CD4-positive, CD25-positive, alpha-beta regulatory T cell (primary cell): ENCODE measurements around the gene GPC5. TPM values are rescaled to one million over a fixed set of nuclear protein-coding genes. Genes with fewer than 3 reads are reported as not detected.
"Not testable (repeated sequence)": the region's sequence is repeated elsewhere in the genome, so short reads cannot be mapped to it uniquely, and the experiment has no call there.

Experiments
- ATAC-seq, 2 donors: fragments of 150-1000 bp; cut with Tn5 transposase; one replicate each; pipeline ENCODE4 v1.10.0; 2021; ENCODE audit warnings: low read depth in 2 of 2, moderate number of reproducible peaks in 2 of 2, moderate library complexity in 1 of 2
- DNase-seq, 3 donors: peaks; one replicate each; pipeline versions ENCODE4 v3.0.0 to v3.0.0-alpha.2; 2012 to 2022; ENCODE audit warnings: mixed read lengths in 1 of 3
- H3K27ac ChIP-seq: one replicate; pipeline ENCODE4 v1.7.0; 2013; ENCODE audit warnings: mild to moderate bottlenecking, low read length; ENCODE audit not compliant: insufficient read depth, poor library complexity, severe bottlenecking
- H3K27me3 ChIP-seq: one replicate; pipeline ENCODE4 v1.7.0; 2013; ENCODE audit warnings: low read length; ENCODE audit not compliant: control insufficient read depth, insufficient read depth
- H3K36me3 ChIP-seq: one replicate; pipeline ENCODE4 v1.7.0; 2013; ENCODE audit warnings: mild to moderate bottlenecking, low read length, moderate library complexity; ENCODE audit not compliant: control insufficient read depth, insufficient read depth
- H3K4me1 ChIP-seq: 2 replicates; pipeline ENCODE4 v1.7.0; 2013; ENCODE audit warnings: mild to moderate bottlenecking, low read length; ENCODE audit not compliant: insufficient read depth, control insufficient read depth, poor library complexity, severe bottlenecking
- H3K4me3 ChIP-seq: one replicate; pipeline ENCODE4 v1.7.0; 2013; ENCODE audit warnings: low read depth, mild to moderate bottlenecking, low read length, moderate library complexity
- H3K9me3 ChIP-seq, 2 experiments: 1 replicate in 1 of 2; 2 replicates in 1 of 2; pipeline ENCODE4 v1.7.0; 2013; ENCODE audit warnings: low read length in 2 of 2, mild to moderate bottlenecking in 1 of 2, moderate library complexity in 1 of 2; ENCODE audit not compliant: control insufficient read depth in 2 of 2
- H3K27ac Mint-ChIP-seq, 3 donors: one replicate each; pipeline ENCODE4 v1.8.0; 2020 to 2022; ENCODE audit warnings: mild to moderate bottlenecking in 3 of 3, mixed read lengths in 3 of 3, moderate library complexity in 2 of 3
- H3K27me3 Mint-ChIP-seq: one replicate; pipeline ENCODE4 v1.8.0; 2022; ENCODE audit warnings: mild to moderate bottlenecking, mixed read lengths
- H3K36me3 Mint-ChIP-seq: one replicate; pipeline ENCODE4 v1.8.0; 2020; ENCODE audit warnings: mixed read lengths
- H3K4me1 Mint-ChIP-seq, 4 donors: one replicate each; pipeline ENCODE4 v1.8.0; 2020 to 2022; ENCODE audit warnings: mixed read lengths in 4 of 4, mild to moderate bottlenecking in 1 of 4
- H3K4me3 Mint-ChIP-seq, 4 donors: one replicate each; pipeline ENCODE4 v1.8.0; 2020 to 2022; ENCODE audit warnings: mild to moderate bottlenecking in 4 of 4, mixed read lengths in 4 of 4, moderate library complexity in 3 of 4
- H3K9me3 Mint-ChIP-seq, 7 donors: one replicate each; pipeline ENCODE4 v1.8.0; 2020 to 2022; ENCODE audit warnings: mixed read lengths in 7 of 7, mild to moderate bottlenecking in 3 of 7, moderate library complexity in 2 of 7
- polyA plus RNA-seq, 4 donors: library from polyadenylated mRNA; unstranded; fragments of 300-500 nt; fragmentation: Illumina TruSeq; gene quantifications; one replicate each; pipeline ENCODE4 v1.2.3, GENCODE V29; 2021
- total RNA-seq: library from RNA; stranded (reverse); gene quantifications from one replicate; pipeline ENCODE4 v1.2.3, GENCODE V29; 2022

Gene GPC5
- total and polyA plus RNA-seq, 5 donors from 2014 or later = 0.29 to 0.81 (median 0.59) TPM; not detected in 2

DNA sequence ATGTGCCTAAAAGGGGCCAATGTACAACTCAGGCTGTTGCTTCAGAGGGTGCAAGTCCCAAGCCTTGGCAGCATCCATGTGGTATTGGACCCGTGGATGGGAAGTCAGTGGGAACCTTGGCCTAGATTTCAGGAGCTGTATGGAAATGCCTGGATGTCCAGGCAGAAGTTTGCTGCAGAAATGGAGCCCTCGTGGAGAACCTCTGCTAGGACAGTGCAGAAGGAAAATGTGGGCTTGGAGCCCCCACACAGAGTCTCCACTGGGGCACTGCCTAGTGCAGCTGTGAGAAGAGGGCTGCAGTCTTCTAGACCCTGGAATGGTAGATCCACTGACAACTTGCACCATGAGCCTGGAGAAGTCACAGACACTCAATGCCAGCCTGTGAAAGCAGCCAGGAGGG lies 28.5 kb downstream of the GPC5 start:
- Mint-ChIP-seq H3K9me3 (peaks cover 4 to 31% (median 16%) of the 10 kb centered on the region in 7 donors), H3K4me3 (no peak overlapping the region), H3K4me1 (no peaks in the 10 kb centered on the region), H3K27me3 (peaks cover 5% of the 10 kb centered on the region), H3K27ac (no peak overlapping the region), H3K36me3 (no peaks in the 10 kb centered on the region)
- no peaks in the 10 kb centered on the region for H3K27me3 ChIP-seq
- peaks cover 3 to 9% of the 10 kb centered on the region in 2 experiments for H3K9me3 ChIP-seq
- no peak overlapping the region for H3K4me3 ChIP-seq
- DNase-seq (no peak), ATAC-seq (no peak)
- no peak overlapping the region for H3K27ac ChIP-seq
- H3K4me1 ChIP-seq = no peaks in the 10 kb centered on the region
- no peaks in the 10 kb centered on the region for H3K36me3 ChIP-seq

- H3K27me3 ChIP-seq, H3K4me3 ChIP-seq, DNase-seq, H3K36me3 Mint-ChIP-seq, H3K27ac Mint-ChIP-seq, H3K4me3 Mint-ChIP-seq, H3K36me3 ChIP-seq, ATAC-seq, H3K27ac ChIP-seq, H3K4me1 Mint-ChIP-seq, H3K9me3 ChIP-seq, H3K27me3 Mint-ChIP-seq, H3K4me1 ChIP-seq: not testable (repeated sequence)
- H3K9me3 Mint-ChIP-seq = peaks cover 0 to 14% (median 4%) of the 10 kb centered on the region in 7 donors
These were observed 40.3 kb downstream of the GPC5 start for GRCh38 chr13:91438674-91439073.

GRCh38 chr13:91450913-91451312 lies 52.5 kb downstream of the GPC5 start:
- Mint-ChIP-seq H3K27me3 (peaks cover 5% of the 10 kb centered on the region), H3K4me1 (no peaks in the 10 kb centered on the region), H3K9me3 (no peaks in the 10 kb centered on the region), H3K27ac (no peak overlapping the region), H3K4me3 (no peak overlapping the region), H3K36me3 (no peaks in the 10 kb centered on the region)
- H3K27me3 ChIP-seq = no peaks in the 10 kb centered on the region
- no peaks in the 10 kb centered on the region for H3K4me1 ChIP-seq
- DNase-seq = no peak
- H3K27ac ChIP-seq = no peak overlapping the region
- ATAC-seq = no peak
- no peak overlapping the region for H3K4me3 ChIP-seq
- no peaks in the 10 kb centered on the region for H3K36me3 ChIP-seq
- no peaks in the 10 kb centered on the region for H3K9me3 ChIP-seq

GRCh38 chr13:91454666-91455065 lies 56.2 kb downstream of the GPC5 start:
- peaks cover 5% of the 10 kb centered on the region for H3K27me3 Mint-ChIP-seq
- H3K4me1 Mint-ChIP-seq = no peaks in the 10 kb centered on the region
- H3K27ac Mint-ChIP-seq = no peak overlapping the region
- H3K4me3 Mint-ChIP-seq = no peak overlapping the region
- no peak overlapping the region for H3K4me3 ChIP-seq
- no peak overlapping the region for H3K27ac ChIP-seq
- no peaks in the 10 kb centered on the region for H3K36me3 Mint-ChIP-seq
- H3K4me1 ChIP-seq = no peaks in the 10 kb centered on the region
- DNase-seq (no peak), ATAC-seq (no peak)
- H3K36me3 ChIP-seq = no peaks in the 10 kb centered on the region
- peaks cover 0 to 1% (median 0%) of the 10 kb centered on the region in 7 donors for H3K9me3 Mint-ChIP-seq
- H3K9me3 ChIP-seq = no peaks in the 10 kb centered on the region
- H3K27me3 ChIP-seq = no peaks in the 10 kb centered on the region

GRCh38 chr13:91456837-91457236 lies 58.4 kb downstream of the GPC5 start:
- H3K4me1 Mint-ChIP-seq = no peaks in the 10 kb centered on the region
- no peak overlapping the region for H3K4me3 ChIP-seq
- H3K9me3 ChIP-seq = no peaks in the 10 kb centered on the region
- H3K27ac ChIP-seq = no peak overlapping the region
- H3K27me3 Mint-ChIP-seq = peaks cover 5% of the 10 kb centered on the region
- ATAC-seq (no peak), DNase-seq (no peak)
- H3K4me3 Mint-ChIP-seq = no peak overlapping the region
- H3K36me3 ChIP-seq = no peaks in the 10 kb centered on the region
- H3K36me3 Mint-ChIP-seq = no peaks in the 10 kb centered on the region
- H3K27ac Mint-ChIP-seq = no peak overlapping the region
- peaks cover 0 to 1% (median 0%) of the 10 kb centered on the region in 7 donors for H3K9me3 Mint-ChIP-seq
- H3K27me3 ChIP-seq = no peaks in the 10 kb centered on the region
- H3K4me1 ChIP-seq = no peaks in the 10 kb centered on the region

GRCh38 chr13:91459485-91459884 lies 61.1 kb downstream of the GPC5 start:
- no peak overlapping the region for H3K4me3 ChIP-seq
- H3K27me3 ChIP-seq = no peaks in the 10 kb centered on the region
- Mint-ChIP-seq H3K9me3 (peaks cover 0 to 1% (median 0%) of the 10 kb centered on the region in 7 donors), H3K36me3 (no peaks in the 10 kb centered on the region), H3K4me1 (no peaks in the 10 kb centered on the region), H3K4me3 (no peak overlapping the region), H3K27me3 (peaks cover 5% of the 10 kb centered on the region), H3K27ac (no peak overlapping the region)
- H3K36me3 ChIP-seq = no peaks in the 10 kb centered on the region
- H3K27ac ChIP-seq = no peak overlapping the region
- H3K9me3 ChIP-seq = no peaks in the 10 kb centered on the region
- H3K4me1 ChIP-seq = no peaks in the 10 kb centered on the region
- peak in 2 of 3 donors; percentile 2 to 6 for DNase-seq
- ATAC-seq = no peak

DNA sequence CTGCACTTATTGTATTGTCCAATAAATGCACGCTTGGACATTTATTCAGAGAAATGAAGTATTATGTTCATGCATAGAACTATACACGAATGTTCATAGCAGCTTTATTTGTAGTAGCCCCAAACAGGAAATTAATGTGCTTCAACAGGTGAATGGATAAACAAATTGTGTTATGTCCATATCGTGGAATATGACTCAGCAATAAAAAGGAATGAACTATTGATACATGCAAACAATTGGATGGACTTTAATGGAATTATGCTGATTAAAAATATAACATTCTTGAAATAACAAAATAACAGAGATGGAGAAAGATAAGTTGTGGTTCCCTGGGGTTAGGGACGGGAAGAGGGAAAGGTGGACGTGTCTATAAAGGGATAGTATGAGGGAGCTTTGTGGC lies 65.9 kb downstream of the GPC5 start:
- no peak overlapping the region for H3K27ac Mint-ChIP-seq
- no peak overlapping the region for H3K27ac ChIP-seq

DNA sequence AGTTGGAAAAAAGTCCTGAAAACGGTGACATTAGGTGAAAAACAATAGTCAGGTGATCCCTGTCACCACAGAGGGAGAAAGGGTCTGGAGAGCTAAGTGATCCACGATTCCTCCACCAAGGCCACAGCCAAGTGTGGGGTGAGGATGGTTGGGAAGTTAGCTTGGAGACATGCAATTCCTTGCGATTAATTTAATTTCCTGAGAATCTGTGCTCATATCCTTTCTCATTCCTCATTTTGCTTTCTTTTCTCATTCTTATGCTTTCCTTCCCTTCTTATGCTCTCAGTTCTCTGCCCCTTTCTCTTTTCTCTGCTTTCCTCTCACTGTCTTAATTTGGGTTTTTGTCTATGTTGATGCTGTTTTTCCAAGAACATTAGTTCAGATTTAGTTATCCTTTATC lies 68.8 kb downstream of the GPC5 start:
- Histone ChIP-seq H3K36me3 (no peaks in the 10 kb centered on the region), H3K9me3 (no peaks in the 10 kb centered on the region), H3K4me1 (no peaks in the 10 kb centered on the region), H3K27ac (no peak overlapping the region), H3K27me3 (no peaks in the 10 kb centered on the region), H3K4me3 (no peak overlapping the region)
- H3K4me3 Mint-ChIP-seq = no peak overlapping the region
- no peaks in the 10 kb centered on the region for H3K4me1 Mint-ChIP-seq
- no peak overlapping the region for H3K27ac Mint-ChIP-seq
- H3K36me3 Mint-ChIP-seq = no peaks in the 10 kb centered on the region
- peaks cover 0 to 4% (median 0%) of the 10 kb centered on the region in 7 donors for H3K9me3 Mint-ChIP-seq
- H3K27me3 Mint-ChIP-seq = no peaks in the 10 kb centered on the region
- no peak for DNase-seq
- ATAC-seq = no peak

More for the DNA sequence above, 65.9 kb downstream of the GPC5 start:
- Mint-ChIP-seq H3K9me3 (peaks cover 0 to 4% (median 0%) of the 10 kb centered on the region in 7 donors), H3K4me1 (no peaks in the 10 kb centered on the region), H3K4me3 (no peak overlapping the region), H3K36me3 (no peaks in the 10 kb centered on the region), H3K27me3 (no peaks in the 10 kb centered on the region)
- H3K27me3 ChIP-seq = no peaks in the 10 kb centered on the region
- no peaks in the 10 kb centered on the region for H3K9me3 ChIP-seq
- H3K4me3 ChIP-seq = no peak overlapping the region
- ATAC-seq (no peak), DNase-seq (no peak)
- no peaks in the 10 kb centered on the region for H3K4me1 ChIP-seq
- no peaks in the 10 kb centered on the region for H3K36me3 ChIP-seq
